DMS153 treated with DMSO at 0.1 percent for 48 hours (cell line): ENCODE measurements around the gene DPYSL5.

ENCODE experiments used
- DNase-seq: peaks from one replicate; lab custom pipeline; 2025; ENCODE audit not compliant: unreplicated experiment; lab: John Stamatoyannopoulos, UW

DPYSL5 gene

DNA sequence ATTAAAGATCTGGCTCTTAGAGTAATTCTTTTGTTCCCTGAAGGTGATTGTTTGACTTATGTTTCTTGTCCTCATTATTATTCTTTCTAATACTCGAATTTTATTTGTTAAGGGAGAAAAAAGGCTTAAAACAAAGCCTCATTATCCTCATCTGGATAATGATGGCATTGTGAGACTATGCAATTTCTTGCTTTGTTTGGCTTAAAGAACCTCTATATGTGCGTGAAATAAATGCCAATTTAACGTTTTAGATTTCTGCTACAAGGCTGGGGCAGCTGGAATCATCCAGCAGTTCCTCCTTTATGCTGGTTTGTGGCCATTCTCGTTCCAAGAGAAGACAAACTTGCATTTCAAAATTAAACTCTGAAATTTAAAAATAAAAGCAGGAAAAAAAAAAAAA lies 4.9 kb upstream of the DPYSL5 start:
- no peak for DNase-seq

DNA sequence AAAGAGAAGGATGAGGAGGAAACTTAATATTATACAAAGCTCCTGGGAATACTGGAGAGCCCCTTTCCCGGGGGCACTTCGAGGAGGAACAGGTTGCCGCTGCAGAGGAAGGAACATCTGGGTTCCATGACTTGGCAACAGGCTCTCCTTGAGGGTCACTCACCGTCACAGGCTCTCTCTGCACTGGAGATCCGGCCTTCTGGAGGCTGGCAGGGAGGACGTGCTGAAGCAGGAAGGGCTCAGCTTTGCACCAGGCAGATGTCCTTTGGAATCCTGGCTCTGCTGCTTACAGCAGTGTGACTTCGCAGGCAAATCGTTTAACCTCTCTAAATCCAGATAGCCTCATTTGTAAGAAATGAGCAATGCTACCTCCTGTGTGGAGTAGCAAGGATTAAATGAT lies 2.9 kb upstream of the DPYSL5 start:
- no peak for DNase-seq

- DNase-seq = peak; percentile 91
Measured at GRCh38 chr2:26846334-26847306, 1.3 kb upstream of the DPYSL5 start.

DNA sequence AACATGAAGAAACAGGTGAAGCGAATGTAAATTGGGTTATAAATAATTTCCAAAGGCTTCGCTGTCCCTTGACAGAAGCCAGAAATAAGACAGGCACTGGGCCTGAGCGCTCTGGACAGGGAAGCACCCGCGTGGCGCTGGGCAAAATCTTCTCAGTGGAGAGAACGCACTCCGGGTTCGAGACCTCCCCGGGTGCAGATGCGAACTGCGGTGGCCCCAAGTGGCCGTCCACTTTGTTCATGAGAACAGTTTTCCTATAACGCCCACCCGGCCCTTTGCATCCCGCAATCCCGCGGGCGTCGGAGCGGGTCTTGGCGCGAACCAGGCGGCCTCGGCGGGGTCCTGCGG lies 651 bp upstream of the DPYSL5 start:
- DNase-seq = no peak

DNA sequence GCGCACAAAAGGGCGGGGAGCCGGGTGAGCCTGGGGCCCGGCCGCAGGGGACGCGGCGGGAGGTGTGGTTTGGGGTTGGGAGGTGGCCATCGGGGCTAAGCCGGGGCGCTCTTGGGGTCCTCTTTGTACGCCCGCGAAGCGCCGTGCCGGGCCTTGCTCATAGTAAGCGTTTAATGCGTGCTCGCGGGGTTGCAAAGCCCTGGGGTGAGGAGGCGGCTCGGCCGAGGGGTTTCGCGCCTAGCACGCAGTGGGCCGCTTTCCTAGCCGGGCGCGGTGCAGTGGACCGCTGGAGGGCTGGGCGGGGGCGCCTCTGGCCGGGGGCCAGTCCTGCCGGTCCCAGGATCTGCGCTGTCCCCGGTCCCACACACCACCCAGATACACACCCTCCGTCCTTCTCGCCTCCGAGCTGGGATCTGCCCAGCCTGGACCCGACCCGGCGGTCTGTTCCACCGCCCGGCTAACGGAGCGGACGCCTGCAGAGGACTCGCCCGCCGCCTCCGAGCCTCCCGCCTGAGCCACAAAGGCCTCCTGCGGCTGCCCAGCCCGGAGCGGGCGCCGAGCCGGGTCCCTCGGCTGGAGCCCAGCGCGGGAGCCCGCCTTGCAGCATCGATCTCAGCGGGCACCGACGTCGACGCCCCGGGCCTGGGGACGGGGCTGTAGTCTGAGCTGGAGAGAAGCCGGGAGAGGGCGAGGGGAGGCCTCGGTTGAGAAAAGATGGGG lies 564 bp downstream of the DPYSL5 start:
- no peak for DNase-seq

- DNase-seq = no peak
Measured at GRCh38 chr2:26849056-26849999, 1.4 kb downstream of the DPYSL5 start.

DNA sequence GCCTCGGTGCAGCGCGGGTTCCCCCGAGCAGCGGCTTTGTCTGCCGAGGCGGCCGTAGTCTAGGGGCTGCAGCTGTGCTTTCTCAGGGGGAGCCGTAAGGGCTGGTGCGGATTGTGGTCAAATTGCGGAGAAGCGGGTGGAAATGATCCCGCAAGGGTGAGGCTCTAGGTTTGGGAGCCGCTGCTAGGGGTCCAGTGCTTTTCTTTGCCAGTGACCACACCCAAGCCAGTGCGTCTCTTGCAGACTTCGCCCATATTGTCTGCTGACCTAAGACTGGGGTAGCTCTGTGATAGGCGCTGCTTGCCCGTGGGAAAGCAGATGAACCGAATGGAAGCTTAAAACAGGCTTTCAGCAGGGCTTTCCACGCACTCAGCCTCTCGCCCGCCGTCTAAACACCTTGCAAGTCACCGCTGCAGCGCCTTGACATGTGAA lies 2.1 kb downstream of the DPYSL5 start:
- DNase-seq = no peak

DNA sequence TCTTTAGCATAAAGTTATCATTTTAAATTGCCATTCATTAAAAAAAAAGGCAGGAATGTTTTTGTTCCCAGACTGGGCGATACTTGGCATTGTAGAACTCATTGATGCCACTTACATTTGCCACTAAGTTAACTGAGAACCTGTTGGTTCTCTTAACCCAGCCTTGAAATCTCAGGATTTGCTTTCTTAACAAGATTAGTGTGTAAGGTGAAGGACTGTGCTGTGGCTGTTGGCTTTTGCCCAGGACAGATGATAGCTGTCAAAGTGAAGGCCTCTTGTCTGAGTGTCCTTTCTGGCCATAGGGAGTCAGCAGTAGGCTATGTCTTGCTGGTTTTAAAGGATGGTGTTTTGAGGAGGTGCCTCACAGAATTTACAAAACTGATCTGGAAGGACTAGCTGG lies 2.6 kb downstream of the DPYSL5 start:
- no peak for DNase-seq

DNA sequence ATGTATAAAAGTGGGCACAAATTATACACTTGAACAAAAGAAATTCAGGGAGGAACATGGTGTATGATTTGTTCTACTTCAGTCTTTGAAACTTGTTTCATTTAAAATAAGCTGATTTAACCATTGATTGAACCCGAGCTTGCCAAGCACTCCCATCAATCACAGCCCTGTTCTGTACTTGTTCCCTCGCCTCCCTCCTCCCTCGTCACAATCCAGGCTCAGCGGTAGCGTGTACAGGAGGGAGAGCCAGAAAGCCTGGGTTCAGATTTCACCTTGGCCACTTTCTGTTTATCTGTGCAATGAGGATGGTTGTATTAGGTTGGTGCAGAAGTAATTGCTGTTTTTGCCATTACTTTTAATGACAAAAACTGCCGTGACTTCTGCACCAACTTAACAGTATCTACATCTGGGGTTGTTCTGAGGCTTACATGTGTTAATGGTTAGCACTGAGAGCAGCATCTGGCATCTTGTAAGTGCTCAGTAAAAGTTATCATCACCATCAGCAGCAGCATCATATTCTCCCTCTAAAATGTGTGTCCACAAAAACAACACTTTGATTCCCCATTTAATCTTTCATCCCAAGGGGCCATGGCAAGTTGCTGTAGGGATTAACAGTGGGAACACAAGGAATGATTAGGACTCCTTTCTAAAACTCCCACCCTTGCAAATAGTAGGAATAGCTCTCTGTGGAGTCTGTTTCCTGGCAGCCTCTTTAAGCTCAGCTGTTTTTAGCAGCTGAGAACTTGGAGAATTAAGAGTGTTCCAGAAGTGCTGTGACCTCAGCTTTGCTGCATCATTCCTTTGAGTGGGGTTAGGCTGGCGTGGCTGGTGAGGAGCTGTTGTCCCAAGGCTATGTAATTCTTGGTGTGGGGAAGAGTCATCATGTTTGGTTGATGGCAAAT lies 4.7 kb downstream of the DPYSL5 start:
- DNase-seq = no peak

GRCh38 chr2:26853751-26854150 lies 5.8 kb downstream of the DPYSL5 start:
- DNase-seq = no peak

GRCh38 chr2:26854283-26854827 lies 6.4 kb downstream of the DPYSL5 start:
- no peak for DNase-seq

- DNase-seq = no peak
Measured at GRCh38 chr2:26855466-26855865, 7.5 kb downstream of the DPYSL5 start.

- DNase-seq = no peak
Measured at GRCh38 chr2:26859622-26860021, 11.7 kb downstream of the DPYSL5 start.

GRCh38 chr2:26860211-26860850 lies 12.4 kb downstream of the DPYSL5 start:
- DNase-seq = no peak

DNA sequence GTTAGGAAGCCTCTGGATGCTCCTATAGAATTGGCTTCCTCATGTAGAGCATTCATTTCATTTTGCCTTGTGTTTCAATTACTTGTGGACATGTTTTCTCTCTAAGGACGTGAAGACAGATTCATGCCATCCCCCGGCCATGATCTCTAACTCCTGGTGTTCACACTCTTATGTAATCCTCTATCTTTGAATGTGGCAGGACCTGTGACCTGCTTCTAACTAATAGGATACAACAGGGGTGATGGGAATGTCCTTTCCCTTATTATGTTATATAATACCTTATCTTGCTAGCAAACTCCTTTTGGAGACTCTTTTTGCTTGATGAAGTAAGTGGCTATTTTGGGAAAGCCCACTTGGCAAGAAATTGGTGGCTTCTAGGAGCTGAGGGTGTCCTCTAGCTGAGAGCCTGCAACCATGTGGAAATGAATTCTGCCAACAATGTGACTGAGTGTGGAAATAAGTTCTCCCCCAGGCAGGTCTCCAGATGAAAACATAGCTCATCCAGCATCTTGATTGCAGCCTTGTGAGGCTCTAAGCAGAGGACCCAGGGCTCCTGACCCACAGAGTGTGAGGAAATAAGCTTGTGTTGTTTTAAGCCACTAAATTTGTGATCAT lies 13.8 kb downstream of the DPYSL5 start:
- DNase-seq = no peak

- DNase-seq = no peak
Measured at GRCh38 chr2:26864226-26864625, 16.3 kb downstream of the DPYSL5 start.

DNA sequence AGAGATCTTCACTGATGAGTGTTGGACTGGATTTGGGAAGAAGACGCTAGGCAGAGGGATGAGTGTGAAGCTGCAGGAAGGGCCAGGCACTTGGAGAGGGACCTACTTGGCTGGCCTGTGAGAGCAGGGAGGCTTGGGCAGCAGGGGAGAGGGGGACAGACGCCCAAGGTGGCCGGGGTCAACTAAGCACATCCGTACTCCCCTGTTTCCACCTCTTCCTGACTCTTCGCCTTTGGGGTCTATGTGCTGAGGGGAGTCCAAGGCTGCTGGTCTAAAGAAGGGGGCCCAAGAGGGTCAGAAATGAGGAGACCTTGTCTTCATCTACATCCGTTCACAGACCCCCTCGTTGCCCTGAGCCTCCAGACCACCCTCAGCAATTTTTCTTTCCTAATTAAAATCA lies 16.7 kb downstream of the DPYSL5 start:
- DNase-seq = no peak

DNA sequence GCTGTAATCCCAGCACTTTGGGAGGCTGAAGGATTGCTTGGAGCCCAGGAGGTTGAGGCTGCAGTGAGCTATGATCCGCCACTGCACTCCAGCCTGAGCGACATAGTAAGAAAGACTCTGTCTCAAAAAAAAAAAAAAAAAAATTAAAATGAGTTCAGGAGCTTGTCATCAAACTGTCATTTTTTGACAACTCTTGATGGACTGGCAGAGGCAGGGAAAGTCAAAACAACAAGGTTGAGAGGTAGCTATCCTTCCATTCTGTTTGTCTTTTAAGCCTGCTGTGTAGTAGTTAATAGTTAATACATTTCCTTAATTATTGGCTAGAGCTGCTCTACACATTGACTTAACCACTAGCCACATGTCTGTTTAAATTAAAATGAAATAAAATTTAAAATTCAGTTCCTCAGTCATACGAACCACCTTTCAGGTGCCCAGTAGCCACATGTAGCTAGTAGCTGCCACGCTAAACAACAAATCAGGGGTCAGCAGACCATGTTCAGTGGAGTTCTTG lies 22.7 kb downstream of the DPYSL5 start:
- DNase-seq = no peak
